Measurements from ENCODE around the gene PTPN4.
"Not testable (repeated sequence)": the region's sequence is repeated elsewhere in the genome, so short reads cannot be mapped to it uniquely, and the experiment has no call there.

Gene PTPN4

GRCh38 chr2:119958670-119959268 is 199.0 kb downstream of the PTPN4 start:
- DNase-seq, result no peak

GRCh38 chr2:119960821-119961220 is 201.1 kb downstream of the PTPN4 start:
- DNase-seq, result no peak

- no peak for DNase-seq
Observed at GRCh38 chr2:119981896-119982295, 222.2 kb downstream of the PTPN4 start.

- no peak for DNase-seq
Observed at GRCh38 chr2:119982506-119982905, 222.8 kb downstream of the PTPN4 start.

GRCh38 chr2:119983108-119983507 is 223.4 kb downstream of the PTPN4 start:
- no peak for DNase-seq

- DNase-seq, result no peak
Observed at GRCh38 chr2:119996148-119996547, 236.4 kb downstream of the PTPN4 start.

- not testable (repeated sequence) for DNase-seq
Observed at GRCh38 chr2:119996896-119997891, 237.5 kb downstream of the PTPN4 start.

GRCh38 chr2:120001471-120001870 is 241.7 kb downstream of the PTPN4 start:
- no peak for DNase-seq

GRCh38 chr2:120004254-120004653 is 244.5 kb downstream of the PTPN4 start:
- DNase-seq, result no peak

- no peak for DNase-seq
Observed at GRCh38 chr2:120005834-120006521, 246.3 kb downstream of the PTPN4 start.

GRCh38 chr2:120007851-120008250 is 248.1 kb downstream of the PTPN4 start:
- DNase-seq, result no peak

- no peak for DNase-seq
Observed at GRCh38 chr2:120012363-120012762, 252.6 kb downstream of the PTPN4 start.

GRCh38 chr2:120012771-120013596 is 253.3 kb downstream of the PTPN4 start, which contains the start of gene EPB41L5:
EPB41L5 (plus strand) TSS chr2:120013077; CDS start chr2:120019085, 6,008 bp downstream.
- peak; percentile 85 for DNase-seq

- peak; percentile 37 for DNase-seq
Observed at GRCh38 chr2:120013597-120014223, 254.0 kb downstream of the PTPN4 start.

GRCh38 chr2:120014226-120014980 is 254.7 kb downstream of the PTPN4 start:
- DNase-seq, result no peak

- DNase-seq, result no peak
Observed at GRCh38 chr2:120016800-120017199, 257.1 kb downstream of the PTPN4 start.

- no peak for DNase-seq
Observed at GRCh38 chr2:120017201-120017600, 257.5 kb downstream of the PTPN4 start.

- no peak for DNase-seq
Observed at GRCh38 chr2:120018549-120018948, 258.8 kb downstream of the PTPN4 start.

- DNase-seq, result no peak
Observed at GRCh38 chr2:120020554-120020953, 260.8 kb downstream of the PTPN4 start.

GRCh38 chr2:120022505-120022904 is 262.8 kb downstream of the PTPN4 start:
- not testable (repeated sequence) for DNase-seq

- DNase-seq, result no peak
Observed at GRCh38 chr2:120026890-120027289, 267.2 kb downstream of the PTPN4 start.
